Heart left ventricle (tissue), 13 donors: ENCODE measurements around the gene BMPER.

Experiments
- POLR2A ChIP-seq, 2 donors: fragments of 450-650 bp; IDR thresholded peaks; one replicate each; pipeline ENCODE4 v1.6.1; 2017; ENCODE audit warnings: antibody characterized with exemption in 2 of 2, mild to moderate bottlenecking in 2 of 2, moderate library complexity in 2 of 2
- TF ChIP-seq, protein P1 (sequence below), 12 donors: fragments of 200-600 bp; sonication (generic) in 4 of 12; IDR thresholded peaks; one replicate each; pipeline versions ENCODE4 v1.5.0 to v1.8.0; 2018 to 2022; ENCODE audit warnings: antibody characterized with exemption in 12 of 12, mild to moderate bottlenecking in 5 of 12
- donor health status: ischemic (EF 13 %, LVEDD 7.1; RV severe dilation, severe dysfunction).
- donor health status: DM: no; HTN: yes; CAD: no.
- donor health status: DM: no; HTN: no; CAD: no.
- donor health status: ischemic (EF 25% LVEDD 6.9; RV normal size, moderate dysfunction).
- donor health status: ischemic (EF 25% LVEDD 5.7; RV mildly dilated, moderate dysfunction).
- donor health status: ischemic (EF 35%, LVEDD 5.7; RV mildly dilated, moderate dysfunction).
- donor health status: nonischemic (EF 11% LVEDD 7.7; RV severe dilation, severe dysfunction).
- donor health status: DM: yes; HTN: yes; CAD: no.
- donor health status: PGD.
- donor health status: ischemic (EF 29% LVEDD 5.4; RV normal size, mild dysfunction).
- donor health status: nonischemic (EF 23%, LVEDD 6.1; RV moderate dilation, normal function).

- TF ChIP-seq, protein P1, sequence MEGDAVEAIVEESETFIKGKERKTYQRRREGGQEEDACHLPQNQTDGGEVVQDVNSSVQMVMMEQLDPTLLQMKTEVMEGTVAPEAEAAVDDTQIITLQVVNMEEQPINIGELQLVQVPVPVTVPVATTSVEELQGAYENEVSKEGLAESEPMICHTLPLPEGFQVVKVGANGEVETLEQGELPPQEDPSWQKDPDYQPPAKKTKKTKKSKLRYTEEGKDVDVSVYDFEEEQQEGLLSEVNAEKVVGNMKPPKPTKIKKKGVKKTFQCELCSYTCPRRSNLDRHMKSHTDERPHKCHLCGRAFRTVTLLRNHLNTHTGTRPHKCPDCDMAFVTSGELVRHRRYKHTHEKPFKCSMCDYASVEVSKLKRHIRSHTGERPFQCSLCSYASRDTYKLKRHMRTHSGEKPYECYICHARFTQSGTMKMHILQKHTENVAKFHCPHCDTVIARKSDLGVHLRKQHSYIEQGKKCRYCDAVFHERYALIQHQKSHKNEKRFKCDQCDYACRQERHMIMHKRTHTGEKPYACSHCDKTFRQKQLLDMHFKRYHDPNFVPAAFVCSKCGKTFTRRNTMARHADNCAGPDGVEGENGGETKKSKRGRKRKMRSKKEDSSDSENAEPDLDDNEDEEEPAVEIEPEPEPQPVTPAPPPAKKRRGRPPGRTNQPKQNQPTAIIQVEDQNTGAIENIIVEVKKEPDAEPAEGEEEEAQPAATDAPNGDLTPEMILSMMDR (IDR thresholded peaks at IDR 0.05), result no peak
- TF ChIP-seq POLR2A (IDR thresholded peaks at IDR 0.05), result no peak
Measured at GRCh38 chr7:34108165-34108564, 202.8 kb downstream of the BMPER start.
